Muscle of leg (tissue), 11 donors: ENCODE measurements around the gene TCAF1. TPM values are rescaled to one million over a fixed set of nuclear protein-coding genes. Genes with fewer than 3 reads are reported as not detected.
"Not testable (repeated sequence)": the region's sequence is repeated elsewhere in the genome, so short reads cannot be mapped to it uniquely, and the experiment has no call there.

Source experiments
- DNase-seq: peaks from one replicate; pipeline ENCODE4 v3.0.0; 2013
- H3K27ac ChIP-seq: one replicate; pipeline ENCODE4 v1.5.1; 2013; ENCODE audit warnings: mild to moderate bottlenecking, low read length, control low read depth
- H3K27me3 ChIP-seq: one replicate; pipeline ENCODE4 v1.6.1; 2013; ENCODE audit warnings: low read length; ENCODE audit not compliant: control insufficient read depth, insufficient read depth
- H3K36me3 ChIP-seq: one replicate; pipeline ENCODE4 v1.6.1; 2013; ENCODE audit warnings: low read length; ENCODE audit not compliant: control insufficient read depth, insufficient read depth
- H3K4me1 ChIP-seq: one replicate; pipeline ENCODE4 v1.6.1; 2013; ENCODE audit warnings: low read length; ENCODE audit not compliant: control insufficient read depth, insufficient read depth
- H3K4me3 ChIP-seq: one replicate; pipeline ENCODE4 v1.5.1; 2013; ENCODE audit warnings: low read length, control low read depth
- H3K9me3 ChIP-seq: replicated peaks from 2 replicates; pipeline ENCODE4 v1.6.1; 2013; ENCODE audit warnings: low read depth, low read length; ENCODE audit not compliant: control insufficient read depth
- WGBS: methylation state at CpG from one replicate; pipeline ENCODE4 v1.1.5; 2013; ENCODE audit warnings: missing lambda C conversion rate; ENCODE audit not compliant: insufficient coverage; 5-methylcytosine and 5-hydroxymethylcytosine counted together
- polyA plus RNA-seq, 8 donors: library from polyadenylated mRNA; unstranded; fragments of 120-200 nt; gene quantifications; one replicate each; pipeline versions ENCODE4 v1.2.1 to v1.2.3, GENCODE V29; 2013; ENCODE audit warnings: inconsistent platforms in 1 of 8, low replicate concordance in 1 of 8; ENCODE audit not compliant: insufficient read length in 8 of 8, insufficient read depth in 1 of 8
- total RNA-seq: library from RNA; stranded (reverse); fragments of 120-200 nt; gene quantifications from one replicate; pipeline ENCODE4 v1.2.4, GENCODE V29; 2013

TCAF1 gene
- total and polyA plus RNA-seq, 9 donors = 104 to 186 (median 166) TPM

DNA sequence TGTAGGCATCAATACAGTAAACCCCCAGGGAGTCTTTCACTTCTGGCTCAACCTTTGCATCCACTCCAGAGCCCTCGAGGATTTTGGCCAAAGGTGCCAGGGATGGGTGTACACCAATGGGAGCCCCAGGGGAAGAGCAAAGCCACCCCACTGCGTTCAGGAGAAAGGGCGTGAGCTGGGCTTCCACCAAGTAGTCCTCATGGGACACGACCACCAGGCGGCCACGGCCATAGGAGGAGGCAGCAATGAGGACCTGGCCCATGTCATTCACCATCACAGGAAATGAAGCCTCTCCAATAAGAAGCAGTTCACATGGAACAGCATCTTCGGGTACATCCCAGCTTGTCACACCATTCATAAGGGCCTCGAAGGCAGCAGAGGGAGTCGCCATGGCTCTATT lies 25.8 kb downstream of the TCAF1 start:
- peaks cover 26% of the 10 kb centered on the region for H3K4me1 ChIP-seq
- no peak overlapping the region for H3K4me3 ChIP-seq
- DNase-seq = no peak
- no peak overlapping the region for H3K27ac ChIP-seq
- WGBS = 83% methylated on average over 2 of the region's 9 CpGs
- H3K27me3 ChIP-seq = no peaks in the 10 kb centered on the region
- no peaks in the 10 kb centered on the region for H3K9me3 ChIP-seq
- peaks cover 27% of the 10 kb centered on the region for H3K36me3 ChIP-seq

DNA sequence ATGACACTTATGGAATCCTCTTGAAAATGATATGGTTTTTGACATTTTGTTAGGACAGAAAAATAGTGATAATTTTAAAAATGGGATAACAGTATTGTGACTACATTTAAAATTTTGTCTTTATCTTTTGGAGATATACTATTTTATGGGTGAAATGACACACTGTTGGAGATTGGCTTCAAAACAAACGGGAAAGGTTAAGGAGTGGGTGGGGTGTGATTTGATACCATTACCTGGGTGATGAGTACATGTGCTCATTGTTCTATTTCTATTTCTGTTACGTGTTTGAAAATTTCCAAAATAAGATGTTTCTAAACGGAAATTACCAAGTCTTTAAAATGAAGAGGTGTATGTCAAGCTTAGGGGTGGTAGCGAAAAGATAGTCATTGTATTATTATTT lies 28.7 kb downstream of the TCAF1 start:
- peaks cover 21% of the 10 kb centered on the region for H3K36me3 ChIP-seq
- H3K27ac ChIP-seq, H3K4me3 ChIP-seq: not testable (repeated sequence)

DNA sequence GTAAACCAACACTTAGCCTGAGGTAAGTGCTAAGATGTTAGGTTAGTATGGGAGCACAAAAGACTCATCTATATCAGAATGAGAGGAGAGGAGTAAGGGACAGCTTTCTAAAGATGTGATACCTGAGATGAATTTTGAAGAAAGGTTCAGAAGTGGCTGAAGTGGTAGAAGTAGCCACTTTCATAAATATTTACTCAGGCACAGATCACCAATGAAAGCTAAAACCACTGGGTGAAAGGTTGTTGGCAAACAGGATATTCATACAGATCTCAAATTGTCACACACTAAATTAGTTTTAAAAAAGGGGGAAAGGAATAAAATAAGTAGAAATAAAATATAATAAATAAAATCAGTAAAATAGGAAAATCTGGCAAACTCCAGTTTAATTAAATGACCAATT lies 30.4 kb downstream of the TCAF1 start:
- H3K27me3 ChIP-seq, DNase-seq, H3K4me1 ChIP-seq, H3K27ac ChIP-seq, H3K9me3 ChIP-seq, H3K4me3 ChIP-seq: not testable (repeated sequence)
- H3K36me3 ChIP-seq = peaks cover 16% of the 10 kb centered on the region

More for the DNA sequence above, 28.7 kb downstream of the TCAF1 start:
- no CpG with 5 or more reads among the region's 4 CpGs for WGBS
- not testable (repeated sequence) for H3K27me3 ChIP-seq, H3K9me3 ChIP-seq, DNase-seq
- H3K4me1 ChIP-seq = peaks cover 14% of the 10 kb centered on the region

DNA sequence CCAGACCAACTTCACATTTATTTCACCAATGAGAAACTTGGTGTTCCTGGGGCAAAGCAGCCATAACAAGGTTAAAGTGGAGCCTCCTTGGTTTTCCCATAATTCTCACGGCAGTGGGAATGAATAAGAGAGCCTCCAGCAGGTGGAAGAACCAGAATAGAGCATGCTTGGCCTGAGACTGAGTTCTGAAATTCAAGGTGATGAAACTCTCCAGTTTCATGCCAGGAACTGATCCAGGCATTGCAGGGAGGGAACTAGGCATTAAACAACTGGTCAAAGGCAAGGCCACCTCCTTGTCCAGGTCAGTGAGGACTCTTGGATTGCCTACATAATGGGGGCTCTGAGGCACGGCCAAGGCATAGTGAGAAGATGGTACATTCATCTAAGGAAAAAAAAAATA lies 44.0 kb downstream of the TCAF1 start:
- H3K4me3 ChIP-seq, DNase-seq, H3K9me3 ChIP-seq, H3K4me1 ChIP-seq, H3K27ac ChIP-seq, H3K36me3 ChIP-seq, H3K27me3 ChIP-seq: not testable (repeated sequence)
- WGBS = no CpG with 5 or more reads among the region's 2 CpGs

DNA sequence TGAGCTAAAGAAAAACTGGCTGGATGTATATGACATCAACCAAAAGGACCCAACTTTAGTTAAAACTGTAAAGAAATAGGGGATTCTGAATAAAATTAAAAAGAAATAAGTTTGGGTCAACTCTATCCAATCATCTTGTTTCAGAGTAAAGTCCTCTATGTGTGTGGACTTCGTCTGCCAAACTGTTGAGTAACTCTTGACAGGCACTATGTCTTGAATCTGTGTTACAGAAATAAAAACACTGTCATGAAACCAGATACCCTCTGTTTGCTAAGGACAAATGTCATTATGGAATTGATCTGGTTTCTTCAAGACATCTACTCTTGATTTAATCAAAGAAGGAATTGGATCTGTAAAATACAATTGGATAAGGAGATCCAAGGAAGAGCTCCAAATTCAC lies 46.5 kb downstream of the TCAF1 start:
- H3K27ac ChIP-seq, H3K4me1 ChIP-seq, H3K36me3 ChIP-seq, DNase-seq, H3K4me3 ChIP-seq, H3K27me3 ChIP-seq, H3K9me3 ChIP-seq: not testable (repeated sequence)
- no CpG with 5 or more reads among the region's 1 CpG for WGBS

DNA sequence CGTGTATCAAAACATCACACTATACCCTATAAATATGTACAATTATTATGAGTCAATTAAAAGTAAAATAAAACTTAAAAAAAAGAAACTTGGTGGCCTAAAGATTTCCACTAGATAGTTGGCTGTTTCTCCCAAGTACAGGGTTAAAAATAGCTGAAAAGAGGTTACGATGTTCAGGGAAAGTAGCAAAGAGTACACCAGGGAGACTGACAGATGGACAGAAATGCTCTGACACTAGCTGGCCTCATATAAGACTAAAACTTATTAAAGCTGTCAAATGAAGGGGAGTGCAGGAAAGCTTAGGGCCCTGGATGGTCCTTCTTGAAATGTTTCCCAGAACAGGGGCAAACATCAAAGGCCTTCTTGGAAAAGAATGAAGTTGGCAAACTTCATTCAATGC lies 51.3 kb downstream of the TCAF1 start:
- no peaks in the 10 kb centered on the region for H3K36me3 ChIP-seq
- H3K4me1 ChIP-seq = no peaks in the 10 kb centered on the region
- H3K4me3 ChIP-seq = no peak overlapping the region
- WGBS = 80% methylated on average over 1 of the region's 2 CpGs
- peak; percentile 14 for DNase-seq
- H3K27ac ChIP-seq = no peak overlapping the region
- H3K9me3 ChIP-seq = peaks cover 7% of the 10 kb centered on the region
- H3K27me3 ChIP-seq = no peaks in the 10 kb centered on the region

DNA sequence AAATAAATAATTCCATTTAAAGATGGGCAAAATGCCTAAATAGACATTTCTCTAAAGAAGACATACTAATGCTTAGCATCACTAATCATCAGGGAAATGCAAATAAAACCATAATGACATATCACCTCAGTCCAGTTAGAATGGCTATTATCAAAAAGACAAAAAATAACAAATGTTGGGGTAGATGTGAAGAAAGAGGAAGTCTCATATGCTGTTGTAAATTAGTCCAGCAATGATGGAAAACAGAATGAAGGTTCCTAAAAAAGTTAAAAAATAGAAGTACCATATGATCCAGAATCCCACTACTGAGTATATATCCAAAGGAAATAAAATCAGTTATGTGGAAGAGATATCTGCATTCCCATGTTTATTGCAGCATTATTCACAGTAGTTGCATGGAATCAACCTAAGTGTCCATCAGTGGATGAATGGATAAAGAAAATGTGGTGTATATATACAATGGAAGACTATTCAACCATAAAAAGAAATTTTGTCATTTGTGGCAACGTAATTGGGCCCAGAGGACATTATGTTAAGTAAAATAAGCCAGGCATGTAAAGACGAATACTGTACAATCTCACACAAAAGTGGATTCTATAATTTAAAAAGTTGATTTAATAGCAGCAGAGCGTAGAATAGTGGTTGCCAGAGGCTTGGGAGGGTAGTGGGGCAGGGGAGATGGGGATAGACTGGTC lies 52.0 kb downstream of the TCAF1 start:
- Histone ChIP-seq H3K27me3 (no peaks in the 10 kb centered on the region), H3K9me3 (peaks cover 10% of the 10 kb centered on the region), H3K36me3 (no peaks in the 10 kb centered on the region), H3K4me1 (no peaks in the 10 kb centered on the region), H3K4me3 (no peak overlapping the region), H3K27ac (no peak overlapping the region)
- WGBS = 86% methylated on average over 1 of the region's 3 CpGs
- no peak for DNase-seq

DNA sequence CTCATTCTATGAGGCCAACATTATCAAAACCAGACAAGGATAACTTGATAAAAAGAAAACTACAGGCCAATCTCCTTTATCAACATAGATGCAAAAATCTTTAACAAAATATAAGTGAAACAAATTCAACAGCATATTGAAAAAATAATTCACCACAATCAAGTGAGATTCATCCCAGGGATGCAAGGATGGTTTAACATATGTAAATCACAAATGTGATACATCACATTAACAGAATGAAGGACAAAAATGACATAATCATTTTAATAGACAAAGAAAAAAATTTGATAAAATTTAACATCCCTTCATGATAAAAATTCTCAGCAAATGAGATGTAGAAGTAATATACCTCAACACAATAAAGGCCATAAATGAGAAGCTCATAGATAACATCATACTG lies 53.8 kb downstream of the TCAF1 start:
- DNase-seq = no peak
- no peak overlapping the region for H3K27ac ChIP-seq
- H3K36me3 ChIP-seq = no peaks in the 10 kb centered on the region
- H3K9me3 ChIP-seq = peaks cover 10% of the 10 kb centered on the region
- no peaks in the 10 kb centered on the region for H3K27me3 ChIP-seq
- H3K4me1 ChIP-seq = no peaks in the 10 kb centered on the region
- no peak overlapping the region for H3K4me3 ChIP-seq

DNA sequence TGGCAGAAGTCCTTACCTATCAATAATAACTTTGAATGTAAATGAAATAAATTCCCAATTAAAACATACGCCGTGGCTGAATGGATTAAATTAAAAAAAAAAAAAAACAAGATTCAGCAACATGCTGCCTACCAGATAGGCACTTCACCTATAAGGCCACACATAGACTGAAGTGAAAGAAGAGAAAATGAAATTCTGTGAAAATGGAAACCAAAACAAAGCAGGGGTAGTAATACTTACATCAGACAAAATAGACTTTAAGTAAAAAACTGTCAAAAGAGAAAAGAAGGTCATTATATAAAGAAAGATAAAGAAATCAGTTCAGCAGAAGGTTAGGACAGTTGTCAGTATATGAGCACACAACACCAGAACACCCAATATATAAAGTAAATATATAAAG lies 55.3 kb downstream of the TCAF1 start:
- H3K9me3 ChIP-seq = peaks cover 10% of the 10 kb centered on the region
- no peak overlapping the region for H3K4me3 ChIP-seq
- no peaks in the 10 kb centered on the region for H3K4me1 ChIP-seq
- H3K27me3 ChIP-seq = no peaks in the 10 kb centered on the region
- no peaks in the 10 kb centered on the region for H3K36me3 ChIP-seq
- WGBS = no CpG with 5 or more reads among the region's 2 CpGs
- H3K27ac ChIP-seq = no peak overlapping the region
- DNase-seq = no peak

DNA sequence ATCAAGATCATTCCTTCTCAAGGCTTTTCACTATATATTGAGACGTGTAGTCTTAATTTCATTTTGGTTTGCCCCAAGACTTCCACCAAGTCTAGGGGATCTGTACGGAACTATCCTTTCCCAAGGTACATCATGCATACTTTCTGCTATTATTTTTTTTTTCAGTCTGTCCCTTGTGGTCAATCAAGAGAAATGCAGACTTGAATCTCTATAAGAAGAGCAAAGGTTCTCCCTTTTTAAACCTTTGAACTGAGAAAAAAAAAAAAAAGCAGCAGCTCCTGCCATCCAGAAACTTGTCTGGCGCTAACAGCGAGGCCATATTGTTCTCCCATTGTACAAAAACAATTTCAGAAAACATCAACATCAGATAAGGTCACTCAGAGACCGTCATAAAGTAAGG lies 60.3 kb downstream of the TCAF1 start:
- not testable (repeated sequence) for DNase-seq, H3K9me3 ChIP-seq, H3K4me1 ChIP-seq, H3K27ac ChIP-seq, H3K4me3 ChIP-seq, H3K27me3 ChIP-seq, H3K36me3 ChIP-seq
- no CpG with 5 or more reads among the region's 5 CpGs for WGBS

DNA sequence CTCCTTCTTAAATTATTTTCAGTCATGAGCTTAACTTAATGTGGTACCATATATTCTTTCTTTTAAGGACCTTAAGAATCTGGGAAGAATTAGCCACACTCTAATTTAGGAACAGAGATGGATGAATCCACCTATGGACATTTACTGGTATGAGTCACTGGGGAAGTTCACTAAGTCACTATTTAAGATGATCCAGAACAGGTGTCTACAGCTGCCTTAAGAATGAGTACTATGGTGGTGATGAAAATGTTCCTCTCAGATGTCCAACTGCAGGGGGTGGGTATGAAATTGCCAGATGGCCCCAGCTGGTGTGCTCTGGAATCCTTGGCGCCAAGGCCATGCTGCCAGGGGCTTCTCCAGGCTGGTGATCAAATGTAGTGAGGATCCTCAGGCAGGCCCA lies 61.9 kb downstream of the TCAF1 start:
- H3K27ac ChIP-seq, H3K9me3 ChIP-seq, H3K36me3 ChIP-seq, H3K4me1 ChIP-seq, H3K27me3 ChIP-seq, H3K4me3 ChIP-seq, DNase-seq: not testable (repeated sequence)
- no CpG with 5 or more reads among the region's 1 CpG for WGBS
